ENCODE data around the gene FZD2. TPM values are rescaled to one million over a fixed set of nuclear protein-coding genes. Genes with fewer than 3 reads are reported as not detected.

The FZD2 gene
- total and polyA plus RNA-seq, 2 of the 8 experiments (the other 6 are each of a cell fraction or from before 2014, with no cell fraction given): 17.6 to 86.7 TPM

DNA sequence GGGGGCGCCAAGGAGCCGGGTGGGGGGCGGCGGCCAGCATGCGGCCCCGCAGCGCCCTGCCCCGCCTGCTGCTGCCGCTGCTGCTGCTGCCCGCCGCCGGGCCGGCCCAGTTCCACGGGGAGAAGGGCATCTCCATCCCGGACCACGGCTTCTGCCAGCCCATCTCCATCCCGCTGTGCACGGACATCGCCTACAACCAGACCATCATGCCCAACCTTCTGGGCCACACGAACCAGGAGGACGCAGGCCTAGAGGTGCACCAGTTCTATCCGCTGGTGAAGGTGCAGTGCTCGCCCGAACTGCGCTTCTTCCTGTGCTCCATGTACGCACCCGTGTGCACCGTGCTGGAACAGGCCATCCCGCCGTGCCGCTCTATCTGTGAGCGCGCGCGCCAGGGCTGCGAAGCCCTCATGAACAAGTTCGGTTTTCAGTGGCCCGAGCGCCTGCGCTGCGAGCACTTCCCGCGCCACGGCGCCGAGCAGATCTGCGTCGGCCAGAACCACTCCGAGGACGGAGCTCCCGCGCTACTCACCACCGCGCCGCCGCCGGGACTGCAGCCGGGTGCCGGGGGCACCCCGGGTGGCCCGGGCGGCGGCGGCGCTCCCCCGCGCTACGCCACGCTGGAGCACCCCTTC, 484 bp downstream of the FZD2 start:
- no peak overlapping the region for H3K23ac ChIP-seq (ENCODE audit: insufficient read length)
- POLR2A ChIA-PET (ENCODE audit: partially characterized antibody): interaction anchor here (0.6 to 7.2 kb wide), 8 partner anchors 11 to 191 kb away, joined by 3 to 219 read pairs (median 4); no protein-coding TSS in a partner anchor
- WGBS, 2 experiments (ENCODE audit: extremely low coverage in 1 of 2, insufficient coverage in 1 of 2, insufficient read length in 1 of 2, insufficient replicate concordance in 2 of 2, low coverage in 1 of 2, low lambda C conversion rate in 2 of 2, missing lambda C conversion rate in 1 of 2): 2% methylated on average over 58 of the region's 69 CpGs; no CpG with 5 or more reads in 1 of the 2 experiments
- TF ChIP-seq CBX8 (IDR thresholded peaks at IDR 0.05; ENCODE audit: borderline replicate concordance, low read depth, low read length): no peak
- no peak for TF ChIP-seq JUND (IDR thresholded peaks at IDR 0.05; ENCODE audit: low read length)
- TF ChIP-seq, protein P1, sequence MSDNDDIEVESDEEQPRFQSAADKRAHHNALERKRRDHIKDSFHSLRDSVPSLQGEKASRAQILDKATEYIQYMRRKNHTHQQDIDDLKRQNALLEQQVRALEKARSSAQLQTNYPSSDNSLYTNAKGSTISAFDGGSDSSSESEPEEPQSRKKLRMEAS (IDR thresholded peaks at IDR 0.05): peak; percentile 77
- no peak for TF ChIP-seq TCF12 (IDR thresholded peaks at IDR 0.05; ENCODE audit: low read depth, low read length)
- TF ChIP-seq SP4 (IDR thresholded peaks at IDR 0.05; ENCODE audit: low read length): no peak
- no peak for TF ChIP-seq BCL11A (IDR thresholded peaks at IDR 0.05; ENCODE audit: low read depth in 2 of 2, low read length in 2 of 2)
- TF ChIP-seq RBBP5 (IDR thresholded peaks at IDR 0.05; ENCODE audit: borderline replicate concordance, low read depth, low read length): peak; percentile 58
- no peak for TF ChIP-seq SP2 (IDR thresholded peaks at IDR 0.05; ENCODE audit: low read length)
- TF ChIP-seq CHD2 (IDR thresholded peaks at IDR 0.05; ENCODE audit: low read length): no peak
- no peak for TF ChIP-seq CBX5 (IDR thresholded peaks at IDR 0.05; ENCODE audit: low read depth, low read length)
- no peak for TF ChIP-seq SAP30 (IDR thresholded peaks at IDR 0.05; ENCODE audit: insufficient read depth, insufficient replicate concordance, low read length)

More for the DNA sequence above, 484 bp downstream of the FZD2 start:
- Histone ChIP-seq H3K4me3 (ENCODE audit: extremely low read depth in 1 of 4, insufficient read depth in 2 of 4, low read depth in 3 of 4, low read length in 4 of 4) (peak overlapping the region; percentile 53 to 78 (median 75)), H3K14ac (ENCODE audit: insufficient read length) (peak overlapping the region; percentile 19), H3K4me2 (ENCODE audit: insufficient read depth in 1 of 2, low read depth in 2 of 2, low read length in 2 of 2) (peak overlapping the region; percentile 86 to 98), H2BK120ac (replicated peaks; ENCODE audit: low read depth, low read length) (peak overlapping the region; percentile 15), H2AK5ac (ENCODE audit: low read depth, low read length) (0 out of 2 replicates have a peak overlapping the region, but pooled peaks have one; percentile 25), H4K8ac (ENCODE audit: extremely low read depth, insufficient read depth, low read length) (peak overlapping the region; percentile 86), H3K23me2 (ENCODE audit: low read depth, low read length) (peaks cover 20% of the 10 kb centered on the region; the same call in 1 of the 2 replicates), H4K91ac (replicated peaks; ENCODE audit: insufficient read length, low read length) (peak overlapping the region; percentile 88), H2BK5ac (ENCODE audit: low read depth, low read length) (peak overlapping the region; percentile 21; the same call in 1 of the 2 replicates), H2BK12ac (ENCODE audit: low read depth, low read length) (peak overlapping the region; percentile 95; the same call in 1 of the 2 replicates), H3K18ac (ENCODE audit: extremely low read depth, low read length) (peak overlapping the region; percentile 52; the same call in 1 of the 2 replicates), H3K36me3 (ENCODE audit: control insufficient read depth in 2 of 4, insufficient read depth in 4 of 4, low read length in 3 of 4) (no peaks in the 10 kb centered on the region; a peak in 1 of 8 replicates), H3K27me3 (replicated peaks in 1 of 4; ENCODE audit: control insufficient read depth in 3 of 4, extremely low read depth in 1 of 4, insufficient read depth in 3 of 4, low read length in 3 of 4) (peaks cover 7 to 43% (median 29%) of the 10 kb centered on the region in 4 experiments; a peak in 6 of 7 replicates), H3K9ac (replicated peaks in 1 of 4; ENCODE audit: extremely low read depth in 1 of 4, low read depth in 3 of 4, low read length in 3 of 4) (peak overlapping the region in 3 of 4 experiments; percentile 54 to 70 (median 62); a peak in 6 of 7 replicates), H2BK20ac (ENCODE audit: low read length) (peak overlapping the region; percentile 10; the same call in 1 of the 2 replicates), H3K9me3 (ENCODE audit: insufficient read depth in 2 of 2, low read depth in 1 of 2, low read length in 1 of 2) (peaks cover 0 to 7% of the 10 kb centered on the region in 2 experiments; a peak in 1 of 4 replicates), H2BK15ac (ENCODE audit: low read length) (0 out of 2 replicates have a peak overlapping the region, but pooled peaks have one; percentile 5), H3K4me1 (replicated peaks in 1 of 4; ENCODE audit: control insufficient read depth in 3 of 4, insufficient read depth in 4 of 4, low read length in 3 of 4) (peaks cover 4 to 30% (median 21%) of the 10 kb centered on the region in 4 experiments), H3K27ac (ENCODE audit: low read depth, low read length) (0 out of 2 replicates have a peak overlapping the region, but pooled peaks have one; percentile 41), H3K79me1 (ENCODE audit: low read depth, low read length) (peaks cover 3% of the 10 kb centered on the region), H4K20me1 (replicated peaks in 1 of 2; ENCODE audit: control insufficient read depth in 1 of 2, insufficient read depth in 2 of 2, low read length in 2 of 2) (peaks cover 2 to 11% of the 10 kb centered on the region in 2 experiments), H3K79me2 (ENCODE audit: control insufficient read depth in 1 of 2, insufficient read depth in 2 of 2, low read length in 2 of 2) (peaks cover 0 to 18% of the 10 kb centered on the region in 2 experiments; a peak in 2 of 4 replicates), H4K5ac (ENCODE audit: insufficient read length, low read depth, low read length) (peak overlapping the region; percentile 73), H3K4ac (replicated peaks; ENCODE audit: insufficient read length, low read depth, low read length) (peak overlapping the region; percentile 2), H3K56ac (replicated peaks; ENCODE audit: insufficient read length, low read depth, low read length) (peak overlapping the region; percentile 3), H2AFZ (ENCODE audit: low read length) (0 out of 2 replicates have a peak overlapping the region, but pooled peaks have one; percentile 28)
- CTCF ChIA-PET (ENCODE audit: partially characterized antibody): interaction anchor here (0.6 to 6.8 kb wide), 10 partner anchors 9 to 46 kb away, joined by 3 to 61 read pairs (median 3); no protein-coding TSS in a partner anchor
- peak in 1 of 2 experiments; percentile 79 for DNase-seq (ENCODE audit: low read depth in 1 of 2, low spot score in 2 of 2)
- no peak for FAIRE-seq

Measured in H1 (cell line).